Measurements from ENCODE around the gene NR3C1. TPM values are rescaled to one million over a fixed set of nuclear protein-coding genes. Genes with fewer than 3 reads are reported as not detected.

Gene NR3C1
- total RNA-seq, 1 donor from 2014 or later: 2.3 TPM

DNA sequence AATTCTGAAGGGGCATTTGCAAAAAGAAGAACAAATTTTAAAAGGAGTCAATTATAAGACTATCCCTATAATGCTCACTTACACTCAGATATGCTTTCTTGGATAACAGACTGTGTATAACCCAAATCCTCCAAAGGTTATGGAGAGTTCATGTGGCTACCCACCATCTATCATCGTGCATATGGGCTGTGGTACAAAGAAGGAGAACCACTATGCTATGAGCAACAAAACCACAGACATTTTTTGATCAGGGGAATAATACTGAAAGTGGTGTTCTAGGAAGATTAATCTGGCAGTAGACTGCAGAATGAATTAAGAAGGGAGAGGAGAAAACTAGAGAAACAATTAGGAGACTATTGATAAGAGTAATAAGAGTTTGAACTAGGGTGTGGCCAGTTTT, 16.8 kb downstream of the NR3C1 start:
- no peak for DNase-seq
- Mint-ChIP-seq H3K4me3 (ENCODE audit: unreplicated experiment) (no peak overlapping the region), H3K9me3 (ENCODE audit: unreplicated experiment) (peaks cover 3% of the 10 kb centered on the region), H3K27me3 (ENCODE audit: unreplicated experiment) (peaks cover 5% of the 10 kb centered on the region), H3K36me3 (ENCODE audit: unreplicated experiment) (peaks cover 15% of the 10 kb centered on the region), H3K4me1 (ENCODE audit: low read depth, unreplicated experiment) (no peaks in the 10 kb centered on the region), H3K27ac (ENCODE audit: unreplicated experiment) (no peak overlapping the region)
- TF ChIP-seq, protein P1, sequence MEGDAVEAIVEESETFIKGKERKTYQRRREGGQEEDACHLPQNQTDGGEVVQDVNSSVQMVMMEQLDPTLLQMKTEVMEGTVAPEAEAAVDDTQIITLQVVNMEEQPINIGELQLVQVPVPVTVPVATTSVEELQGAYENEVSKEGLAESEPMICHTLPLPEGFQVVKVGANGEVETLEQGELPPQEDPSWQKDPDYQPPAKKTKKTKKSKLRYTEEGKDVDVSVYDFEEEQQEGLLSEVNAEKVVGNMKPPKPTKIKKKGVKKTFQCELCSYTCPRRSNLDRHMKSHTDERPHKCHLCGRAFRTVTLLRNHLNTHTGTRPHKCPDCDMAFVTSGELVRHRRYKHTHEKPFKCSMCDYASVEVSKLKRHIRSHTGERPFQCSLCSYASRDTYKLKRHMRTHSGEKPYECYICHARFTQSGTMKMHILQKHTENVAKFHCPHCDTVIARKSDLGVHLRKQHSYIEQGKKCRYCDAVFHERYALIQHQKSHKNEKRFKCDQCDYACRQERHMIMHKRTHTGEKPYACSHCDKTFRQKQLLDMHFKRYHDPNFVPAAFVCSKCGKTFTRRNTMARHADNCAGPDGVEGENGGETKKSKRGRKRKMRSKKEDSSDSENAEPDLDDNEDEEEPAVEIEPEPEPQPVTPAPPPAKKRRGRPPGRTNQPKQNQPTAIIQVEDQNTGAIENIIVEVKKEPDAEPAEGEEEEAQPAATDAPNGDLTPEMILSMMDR (IDR thresholded peaks at IDR 0.05; ENCODE audit: partially characterized antibody, unreplicated experiment): no peak

DNA sequence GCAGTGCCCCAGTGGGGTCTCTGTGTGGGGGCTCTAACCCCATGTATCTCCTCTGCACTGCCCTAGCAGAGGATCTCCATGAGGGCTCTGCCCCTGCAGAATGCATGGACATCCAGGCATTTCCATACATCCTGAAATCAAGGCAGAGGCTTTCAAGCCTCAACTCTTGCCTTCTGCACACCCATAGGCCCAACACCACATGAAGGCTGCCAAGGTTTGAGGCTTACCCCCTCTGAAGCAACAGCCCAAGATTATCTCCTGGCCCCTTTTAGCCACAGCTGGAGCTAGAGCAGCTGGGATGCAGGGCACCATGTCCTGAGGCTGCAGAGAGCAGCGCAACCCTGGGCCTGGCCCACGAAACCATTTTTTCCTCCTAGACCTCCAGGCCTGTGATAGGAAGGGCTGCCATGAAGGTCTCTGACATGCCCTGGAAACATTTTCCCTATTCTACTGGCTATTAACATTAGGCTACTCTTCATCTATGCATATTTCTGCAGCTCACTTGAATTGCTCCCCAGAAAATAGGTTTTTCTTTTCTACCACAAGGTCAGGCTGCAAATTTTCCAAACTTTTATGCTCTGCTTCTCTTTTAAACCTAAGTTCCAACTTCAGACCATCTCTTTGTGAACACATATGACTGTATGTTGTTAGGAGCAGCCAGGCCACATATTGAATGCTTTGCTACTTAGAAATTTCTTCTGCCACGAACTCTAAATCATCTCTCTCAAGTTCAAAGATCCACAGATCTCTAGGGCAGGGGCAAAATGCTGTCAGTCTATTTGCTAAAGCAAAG, 18.4 kb downstream of the NR3C1 start:
- Mint-ChIP-seq H3K4me1 (ENCODE audit: low read depth, unreplicated experiment) (no peaks in the 10 kb centered on the region), H3K36me3 (ENCODE audit: unreplicated experiment) (peaks cover 15% of the 10 kb centered on the region), H3K9me3 (ENCODE audit: unreplicated experiment) (peaks cover 3% of the 10 kb centered on the region), H3K4me3 (ENCODE audit: unreplicated experiment) (no peak overlapping the region), H3K27me3 (ENCODE audit: unreplicated experiment) (peaks cover 5% of the 10 kb centered on the region), H3K27ac (ENCODE audit: unreplicated experiment) (no peak overlapping the region)
- TF ChIP-seq, protein P1 (IDR thresholded peaks at IDR 0.05; ENCODE audit: partially characterized antibody, unreplicated experiment): no peak
- no peak for DNase-seq

DNA sequence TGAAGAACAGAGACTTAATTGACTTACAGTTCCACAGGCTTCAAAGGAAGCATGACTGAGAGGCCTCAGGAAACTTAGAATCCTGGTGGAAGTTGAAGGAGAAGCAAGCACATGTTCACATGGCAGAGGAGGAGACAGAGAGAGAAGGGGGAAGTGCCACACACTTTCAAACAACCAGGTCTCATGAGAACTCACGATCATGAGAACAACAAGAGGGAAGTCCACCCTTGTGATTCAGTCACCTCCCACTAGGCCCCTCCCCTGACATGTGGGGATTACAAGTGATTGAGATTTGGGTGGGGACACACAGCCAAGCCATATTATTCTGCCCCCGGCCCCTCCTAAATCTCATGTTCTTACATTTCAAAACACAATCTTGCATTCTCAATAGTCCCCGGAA, 19.5 kb downstream of the NR3C1 start:
- peaks cover 15% of the 10 kb centered on the region for H3K36me3 Mint-ChIP-seq (ENCODE audit: unreplicated experiment)
- H3K4me1 Mint-ChIP-seq (ENCODE audit: low read depth, unreplicated experiment): no peaks in the 10 kb centered on the region
- no peak for DNase-seq
- no peak overlapping the region for H3K27ac Mint-ChIP-seq (ENCODE audit: unreplicated experiment)
- H3K4me3 Mint-ChIP-seq (ENCODE audit: unreplicated experiment): no peak overlapping the region
- H3K9me3 Mint-ChIP-seq (ENCODE audit: unreplicated experiment): peaks cover 3% of the 10 kb centered on the region
- H3K27me3 Mint-ChIP-seq (ENCODE audit: unreplicated experiment): peaks cover 5% of the 10 kb centered on the region
- TF ChIP-seq, protein P1 (IDR thresholded peaks at IDR 0.05; ENCODE audit: partially characterized antibody, unreplicated experiment): no peak

DNA sequence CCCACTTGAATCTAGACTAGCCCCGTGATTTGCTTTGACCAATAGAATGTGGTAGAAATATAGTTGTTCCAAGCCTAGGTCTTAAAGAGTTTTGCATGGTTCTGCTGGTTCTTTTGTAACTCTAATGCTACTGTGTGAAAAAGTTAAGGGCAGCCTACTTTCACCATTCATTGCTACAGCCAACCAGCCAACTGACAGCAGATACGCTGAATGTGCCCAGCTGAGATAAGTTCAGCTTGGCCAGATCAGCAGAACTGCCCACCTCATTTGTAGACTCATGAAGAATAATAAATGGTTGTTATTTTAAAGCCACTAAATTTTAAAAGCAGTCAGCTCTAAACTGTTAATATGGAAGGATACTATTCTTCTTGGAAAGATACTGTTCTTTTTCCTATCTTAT, 23.9 kb downstream of the NR3C1 start:
- no peaks in the 10 kb centered on the region for H3K9me3 Mint-ChIP-seq (ENCODE audit: unreplicated experiment)
- H3K27me3 Mint-ChIP-seq (ENCODE audit: unreplicated experiment): no peaks in the 10 kb centered on the region
- no peak for DNase-seq
- no peaks in the 10 kb centered on the region for H3K4me1 Mint-ChIP-seq (ENCODE audit: low read depth, unreplicated experiment)
- no peak overlapping the region for H3K4me3 Mint-ChIP-seq (ENCODE audit: unreplicated experiment)
- no peak overlapping the region for H3K27ac Mint-ChIP-seq (ENCODE audit: unreplicated experiment)
- H3K36me3 Mint-ChIP-seq (ENCODE audit: unreplicated experiment): peaks cover under 1% of the 10 kb centered on the region
- TF ChIP-seq, protein P1 (IDR thresholded peaks at IDR 0.05; ENCODE audit: partially characterized antibody, unreplicated experiment): no peak

All from glutamatergic neuron (in vitro differentiated cells).